D721Med (cell line): Measurements from ENCODE around the gene AP1S3.
"Not testable (repeated sequence)": the region's sequence is repeated elsewhere in the genome, so short reads cannot be mapped to it uniquely, and the experiment has no call there.

Experiments
- DNase-seq: peaks from one replicate; pipeline ENCODE4 v3.0.0; 2011; ENCODE audit warnings: low spot score; ENCODE audit not compliant: insufficient read length
- FAIRE-seq: peaks from 2 replicates; lab custom pipeline; 2011; peaks lifted over from hg19 to GRCh38; lab: Jason Lieb, UNC
- TF ChIP-seq, protein P1 (sequence below): IDR thresholded peaks from 2 replicates; pipeline ENCODE4 v1.5.1; 2012; ENCODE audit warnings: mild to moderate bottlenecking, control low read depth; ENCODE audit not compliant: insufficient read depth; ENCODE audit errors: missing control alignments

Gene AP1S3

DNA sequence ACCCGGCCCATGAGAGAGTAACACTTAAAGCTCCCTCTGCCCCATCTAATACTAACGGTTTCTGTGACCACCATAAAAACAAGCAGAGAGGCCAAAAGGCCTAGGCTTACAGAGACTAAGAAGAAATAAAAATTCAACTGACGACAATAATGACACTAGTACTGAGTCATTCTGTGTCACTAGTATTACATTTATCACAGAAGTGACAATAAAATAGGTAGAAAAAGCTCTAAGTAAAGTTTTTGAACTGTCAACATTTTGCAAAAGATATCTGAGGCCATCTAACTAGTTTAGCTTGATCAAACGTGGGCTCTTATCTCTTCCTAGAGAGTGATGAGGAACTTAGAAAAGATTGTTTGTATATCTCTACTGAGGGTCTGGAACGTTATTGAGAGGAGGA lies 35.6 kb downstream of the AP1S3 start:
- TF ChIP-seq, protein P1, sequence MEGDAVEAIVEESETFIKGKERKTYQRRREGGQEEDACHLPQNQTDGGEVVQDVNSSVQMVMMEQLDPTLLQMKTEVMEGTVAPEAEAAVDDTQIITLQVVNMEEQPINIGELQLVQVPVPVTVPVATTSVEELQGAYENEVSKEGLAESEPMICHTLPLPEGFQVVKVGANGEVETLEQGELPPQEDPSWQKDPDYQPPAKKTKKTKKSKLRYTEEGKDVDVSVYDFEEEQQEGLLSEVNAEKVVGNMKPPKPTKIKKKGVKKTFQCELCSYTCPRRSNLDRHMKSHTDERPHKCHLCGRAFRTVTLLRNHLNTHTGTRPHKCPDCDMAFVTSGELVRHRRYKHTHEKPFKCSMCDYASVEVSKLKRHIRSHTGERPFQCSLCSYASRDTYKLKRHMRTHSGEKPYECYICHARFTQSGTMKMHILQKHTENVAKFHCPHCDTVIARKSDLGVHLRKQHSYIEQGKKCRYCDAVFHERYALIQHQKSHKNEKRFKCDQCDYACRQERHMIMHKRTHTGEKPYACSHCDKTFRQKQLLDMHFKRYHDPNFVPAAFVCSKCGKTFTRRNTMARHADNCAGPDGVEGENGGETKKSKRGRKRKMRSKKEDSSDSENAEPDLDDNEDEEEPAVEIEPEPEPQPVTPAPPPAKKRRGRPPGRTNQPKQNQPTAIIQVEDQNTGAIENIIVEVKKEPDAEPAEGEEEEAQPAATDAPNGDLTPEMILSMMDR: no peak
- no peak for DNase-seq

DNA sequence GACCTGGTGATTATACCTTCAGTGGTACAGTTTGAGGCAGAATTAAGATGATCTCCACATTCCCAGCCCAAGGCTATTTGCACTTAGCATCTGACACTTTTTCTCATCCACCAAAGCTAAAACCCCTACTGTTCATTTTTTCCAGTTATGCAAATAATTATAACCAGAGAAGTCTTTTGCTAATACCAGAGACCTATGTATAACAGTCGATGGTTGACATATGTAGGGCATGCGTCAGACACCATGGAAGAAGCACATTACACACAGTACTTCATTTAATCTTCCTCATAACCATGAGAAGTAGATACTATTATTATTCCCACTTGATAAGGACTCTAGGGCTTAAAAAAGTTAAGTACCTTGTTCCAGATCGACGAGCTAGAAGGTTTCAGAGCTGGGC lies 36.5 kb downstream of the AP1S3 start:
- DNase-seq (no peak), FAIRE-seq (no peak)
- TF ChIP-seq, protein P1: no peak

More for the DNA sequence above, 35.6 kb downstream of the AP1S3 start:
- no peak for FAIRE-seq

DNA sequence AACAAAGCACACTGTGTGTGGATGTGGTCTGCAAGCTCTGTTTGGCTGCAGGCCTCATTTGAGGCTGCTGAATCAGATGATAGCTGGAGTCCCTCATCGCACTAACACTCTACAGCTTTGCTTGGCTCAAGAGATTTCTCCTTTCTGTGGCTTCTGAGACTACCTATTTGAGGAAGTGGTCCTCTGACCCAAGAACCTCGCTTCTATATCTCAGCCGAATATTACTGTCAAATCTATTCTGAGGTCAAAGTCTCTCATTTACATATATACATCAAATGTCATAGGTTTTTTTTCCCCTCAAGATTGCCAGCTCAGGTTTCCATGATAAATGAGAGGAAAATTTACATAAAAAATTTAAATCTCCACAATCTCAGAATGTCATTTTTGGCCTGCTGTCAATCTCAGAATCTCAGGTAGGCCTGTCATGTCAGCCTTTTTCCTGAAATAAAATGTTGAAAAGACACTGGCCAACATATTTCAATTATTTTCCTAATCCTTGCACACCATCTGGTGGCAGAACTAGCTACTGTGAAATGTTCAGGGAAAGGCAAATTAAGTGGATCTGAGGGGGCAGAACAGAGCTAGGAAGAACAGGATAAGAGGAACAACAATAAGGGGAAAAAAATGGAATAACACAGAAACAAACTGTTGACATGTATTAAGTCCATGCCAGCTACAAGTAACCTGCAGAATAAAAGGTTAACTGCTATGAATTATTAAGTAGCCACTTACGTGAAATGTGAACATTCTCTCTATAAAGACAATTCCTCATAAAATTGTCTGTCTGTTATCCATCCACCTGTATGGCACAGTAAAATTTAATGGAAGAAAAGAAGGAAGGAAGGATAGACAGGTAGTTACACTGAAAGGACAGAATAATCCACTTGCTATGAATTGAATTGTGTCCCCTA lies 39.3 kb downstream of the AP1S3 start:
- DNase-seq (peak; percentile 25), FAIRE-seq (peak; percentile 71)
- TF ChIP-seq, protein P1: peak; percentile 97

DNA sequence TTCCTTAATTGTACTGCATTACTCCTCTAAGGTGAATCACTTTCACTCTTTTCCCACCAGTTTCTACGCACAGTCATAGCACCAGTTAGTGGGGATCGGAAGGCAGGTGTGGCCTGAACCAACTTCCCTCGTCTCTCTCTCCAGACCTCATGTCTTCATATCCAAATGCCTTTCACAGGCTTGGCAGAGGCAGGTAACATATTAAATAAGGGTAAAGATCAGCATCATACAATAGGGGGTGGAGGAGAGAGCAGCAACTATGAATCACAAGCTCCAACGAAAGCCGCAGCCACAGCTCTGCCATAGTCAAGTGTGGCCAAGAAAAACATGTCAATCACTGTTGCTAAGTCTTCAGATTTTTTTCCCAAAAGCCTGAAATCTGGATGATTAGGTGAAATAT lies 40.3 kb downstream of the AP1S3 start:
- no peak for DNase-seq
- TF ChIP-seq, protein P1: no peak
- no peak for FAIRE-seq

DNA sequence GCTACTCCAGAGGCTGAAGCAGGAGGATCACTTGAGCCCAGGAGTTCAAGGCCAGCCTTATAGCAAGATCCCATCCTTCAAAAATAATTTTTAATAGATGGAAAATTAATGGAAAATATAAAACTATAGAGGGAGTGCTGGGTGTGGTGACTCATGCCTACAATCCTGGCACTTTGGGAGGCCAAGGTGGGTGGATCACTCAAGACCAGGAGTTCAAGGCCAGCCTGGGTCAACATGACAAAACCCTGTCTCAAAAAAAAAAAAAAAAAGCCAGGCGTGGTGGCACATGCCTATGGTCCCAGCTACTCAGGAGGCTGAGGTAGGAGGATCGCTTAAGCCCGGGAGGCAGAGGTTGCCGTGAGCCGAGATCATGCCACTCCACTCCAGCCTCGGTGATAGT lies 48.0 kb downstream of the AP1S3 start:
- FAIRE-seq: no peak
- TF ChIP-seq, protein P1: no peak
- DNase-seq: no peak

DNA sequence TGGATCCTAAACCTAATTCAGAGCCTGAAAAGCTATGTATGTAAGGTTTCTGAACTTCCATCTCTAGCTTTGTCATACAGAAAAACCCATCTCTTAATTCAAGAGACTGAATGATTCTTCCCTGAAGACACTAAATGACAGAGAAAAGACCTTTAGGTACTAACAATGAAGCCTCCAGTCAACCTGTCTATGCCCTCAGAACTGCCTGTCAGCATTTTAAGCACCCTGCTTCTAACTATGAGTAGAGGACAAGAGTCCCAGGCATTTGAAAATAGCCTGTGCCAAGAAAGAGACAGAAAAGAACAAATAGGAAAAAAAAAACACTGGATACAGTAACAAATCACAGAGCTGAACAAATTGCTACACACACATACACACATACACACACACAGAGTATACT lies 48.6 kb downstream of the AP1S3 start:
- TF ChIP-seq, protein P1: no peak
- FAIRE-seq: no peak
- no peak for DNase-seq

DNA sequence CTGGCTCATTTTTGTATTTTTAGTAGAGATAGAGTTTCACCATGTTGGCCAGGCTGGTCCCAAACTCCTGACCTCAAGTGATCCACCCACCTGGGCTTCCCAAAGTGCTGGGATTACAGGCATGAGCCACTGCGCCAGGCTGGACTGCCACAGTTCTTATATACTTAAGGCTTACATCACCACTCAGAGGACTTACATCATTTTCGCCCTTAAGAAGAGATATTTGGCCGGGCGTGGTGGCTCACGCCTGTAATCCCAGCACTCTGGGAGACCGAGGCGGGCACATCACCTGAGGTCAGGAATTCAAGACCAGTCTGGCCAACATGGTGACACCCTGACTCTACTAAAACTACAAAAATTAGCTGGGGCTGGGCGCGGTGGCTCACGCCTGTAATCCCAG lies 49.3 kb downstream of the AP1S3 start:
- FAIRE-seq, DNase-seq: not testable (repeated sequence)
